ENCODE data around the gene ZNF692. TPM values are rescaled to one million over a fixed set of nuclear protein-coding genes. Genes with fewer than 3 reads are reported as not detected.

ZNF692 gene
- total RNA-seq, 1 donor from 2014 or later, result 60.2 TPM

DNA sequence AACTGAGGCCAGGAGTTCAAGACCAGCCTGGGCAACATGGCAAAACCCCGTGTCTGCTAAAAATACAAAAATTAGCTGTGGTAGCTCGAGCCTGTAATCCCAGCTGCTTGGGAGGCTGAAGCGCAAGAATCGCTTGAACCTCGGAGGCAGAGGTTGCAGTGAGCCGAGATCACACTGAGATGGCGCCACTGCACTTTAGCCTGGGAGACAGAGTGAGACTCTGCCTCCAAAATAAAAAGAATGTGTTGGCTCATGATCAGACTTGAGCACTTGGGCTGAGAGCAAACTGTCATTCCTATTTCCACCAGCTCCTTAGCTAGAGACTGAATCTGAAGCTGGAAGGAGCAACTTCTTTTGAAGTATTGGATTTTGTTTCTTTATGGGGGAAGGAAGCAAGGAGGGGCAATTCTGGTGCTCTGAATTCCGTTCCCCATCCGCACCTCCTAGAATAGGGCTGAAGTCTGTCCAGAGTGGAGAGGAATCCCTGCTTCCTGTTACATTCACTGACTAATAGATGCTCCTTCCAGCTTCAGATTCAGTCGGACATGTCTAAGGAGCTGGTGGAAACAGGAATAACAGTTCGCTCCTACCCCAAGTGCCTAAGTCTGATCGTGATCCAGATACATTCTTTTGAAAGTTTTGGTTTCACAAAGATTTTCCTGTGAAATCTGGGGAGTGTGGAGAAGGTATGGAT lies 17.0 kb downstream of the ZNF692 start:
- Mint-ChIP-seq H3K27ac (ENCODE audit: unreplicated experiment) (no peak overlapping the region), H3K4me3 (ENCODE audit: unreplicated experiment) (no peak overlapping the region), H3K36me3 (ENCODE audit: unreplicated experiment) (no peaks in the 10 kb centered on the region), H3K4me1 (ENCODE audit: low read depth, unreplicated experiment) (peaks cover 5% of the 10 kb centered on the region), H3K27me3 (ENCODE audit: unreplicated experiment) (peaks cover 5% of the 10 kb centered on the region), H3K9me3 (ENCODE audit: unreplicated experiment) (peaks cover 2% of the 10 kb centered on the region)
- TF ChIP-seq, protein P1, sequence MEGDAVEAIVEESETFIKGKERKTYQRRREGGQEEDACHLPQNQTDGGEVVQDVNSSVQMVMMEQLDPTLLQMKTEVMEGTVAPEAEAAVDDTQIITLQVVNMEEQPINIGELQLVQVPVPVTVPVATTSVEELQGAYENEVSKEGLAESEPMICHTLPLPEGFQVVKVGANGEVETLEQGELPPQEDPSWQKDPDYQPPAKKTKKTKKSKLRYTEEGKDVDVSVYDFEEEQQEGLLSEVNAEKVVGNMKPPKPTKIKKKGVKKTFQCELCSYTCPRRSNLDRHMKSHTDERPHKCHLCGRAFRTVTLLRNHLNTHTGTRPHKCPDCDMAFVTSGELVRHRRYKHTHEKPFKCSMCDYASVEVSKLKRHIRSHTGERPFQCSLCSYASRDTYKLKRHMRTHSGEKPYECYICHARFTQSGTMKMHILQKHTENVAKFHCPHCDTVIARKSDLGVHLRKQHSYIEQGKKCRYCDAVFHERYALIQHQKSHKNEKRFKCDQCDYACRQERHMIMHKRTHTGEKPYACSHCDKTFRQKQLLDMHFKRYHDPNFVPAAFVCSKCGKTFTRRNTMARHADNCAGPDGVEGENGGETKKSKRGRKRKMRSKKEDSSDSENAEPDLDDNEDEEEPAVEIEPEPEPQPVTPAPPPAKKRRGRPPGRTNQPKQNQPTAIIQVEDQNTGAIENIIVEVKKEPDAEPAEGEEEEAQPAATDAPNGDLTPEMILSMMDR (IDR thresholded peaks at IDR 0.05; ENCODE audit: partially characterized antibody, unreplicated experiment), result peak; percentile 40
- DNase-seq, result peak; percentile 71

GRCh38 chr1:248840946-248841345 lies 17.9 kb downstream of the ZNF692 start:
- Mint-ChIP-seq H3K27ac (ENCODE audit: unreplicated experiment) (peak overlapping the region; percentile 33), H3K4me1 (ENCODE audit: low read depth, unreplicated experiment) (peaks cover 5% of the 10 kb centered on the region), H3K4me3 (ENCODE audit: unreplicated experiment) (peak overlapping the region; percentile 42), H3K36me3 (ENCODE audit: unreplicated experiment) (no peaks in the 10 kb centered on the region), H3K9me3 (ENCODE audit: unreplicated experiment) (peaks cover 2% of the 10 kb centered on the region), H3K27me3 (ENCODE audit: unreplicated experiment) (no peaks in the 10 kb centered on the region)
- DNase-seq, result no peak
- TF ChIP-seq, protein P1 (IDR thresholded peaks at IDR 0.05; ENCODE audit: partially characterized antibody, unreplicated experiment), result no peak

DNA sequence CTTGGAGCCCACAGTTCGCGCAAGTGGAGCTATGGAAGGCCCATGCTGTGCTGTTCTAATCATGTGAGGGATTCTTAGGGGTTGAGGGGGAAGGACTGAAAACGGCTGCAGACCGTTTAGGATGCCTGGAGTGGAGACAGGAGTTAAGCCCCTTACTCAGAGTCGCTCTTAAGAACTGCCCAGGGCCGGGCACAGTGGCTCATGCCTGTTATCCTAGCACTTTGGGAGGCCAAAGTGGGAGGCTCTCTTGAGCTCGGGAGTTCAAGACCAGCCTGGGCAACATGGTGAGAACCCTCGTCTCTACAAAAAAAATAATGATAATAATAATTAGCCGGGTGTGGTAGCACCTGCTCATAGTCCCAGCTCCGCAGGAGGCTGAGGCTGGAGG lies 19.7 kb downstream of the ZNF692 start:
- TF ChIP-seq, protein P1 (IDR thresholded peaks at IDR 0.05; ENCODE audit: partially characterized antibody, unreplicated experiment), result no peak
- peaks cover 5% of the 10 kb centered on the region for H3K4me1 Mint-ChIP-seq (ENCODE audit: low read depth, unreplicated experiment)
- H3K9me3 Mint-ChIP-seq (ENCODE audit: unreplicated experiment), result peaks cover 2% of the 10 kb centered on the region
- peak overlapping the region; percentile 91 for H3K4me3 Mint-ChIP-seq (ENCODE audit: unreplicated experiment)
- no peaks in the 10 kb centered on the region for H3K36me3 Mint-ChIP-seq (ENCODE audit: unreplicated experiment)
- H3K27me3 Mint-ChIP-seq (ENCODE audit: unreplicated experiment), result no peaks in the 10 kb centered on the region
- peak overlapping the region; percentile 88 for H3K27ac Mint-ChIP-seq (ENCODE audit: unreplicated experiment)
- no peak for DNase-seq

GRCh38 chr1:248838357-248839167 lies 20.3 kb downstream of the ZNF692 start:
- TF ChIP-seq, protein P1 (IDR thresholded peaks at IDR 0.05; ENCODE audit: partially characterized antibody, unreplicated experiment), result no peak
- peaks cover 2% of the 10 kb centered on the region for H3K9me3 Mint-ChIP-seq (ENCODE audit: unreplicated experiment)
- no peaks in the 10 kb centered on the region for H3K36me3 Mint-ChIP-seq (ENCODE audit: unreplicated experiment)
- no peaks in the 10 kb centered on the region for H3K27me3 Mint-ChIP-seq (ENCODE audit: unreplicated experiment)
- peak; percentile 88 for DNase-seq
- peak overlapping the region; percentile 88 for H3K27ac Mint-ChIP-seq (ENCODE audit: unreplicated experiment)
- H3K4me1 Mint-ChIP-seq (ENCODE audit: low read depth, unreplicated experiment), result peaks cover 5% of the 10 kb centered on the region
- H3K4me3 Mint-ChIP-seq (ENCODE audit: unreplicated experiment), result peak overlapping the region; percentile 91

Measured in glutamatergic neuron (in vitro differentiated cells).